Astrocyte (in vitro differentiated cells and primary cell): ENCODE results near the gene DLX6. TPM values are rescaled to one million over a fixed set of nuclear protein-coding genes. Genes with fewer than 3 reads are reported as not detected.
"Not testable (repeated sequence)": the region's sequence is repeated elsewhere in the genome, so short reads cannot be mapped to it uniquely, and the experiment has no call there.

ENCODE experiments used
- DNase-seq: peaks from one replicate; pipeline ENCODE4 v3.0.0-alpha.2; 2010; ENCODE audit warnings: low read depth
- FAIRE-seq: peaks from 2 replicates; lab custom pipeline; 2011; peaks lifted over from hg19 to GRCh38; lab: Jason Lieb, UNC
- H2AFZ ChIP-seq: 2 replicates; pipeline ENCODE4 v1.6.0; 2012; ENCODE audit warnings: low read depth, low read length, inconsistent platforms
- H3K27ac ChIP-seq: 2 replicates; pipeline ENCODE4 v1.5.1; 2011; ENCODE audit warnings: low read depth, low read length, inconsistent platforms
- H3K27me3 ChIP-seq: 2 replicates; pipeline ENCODE4 v1.6.0; 2011; ENCODE audit warnings: low read length, inconsistent platforms; ENCODE audit not compliant: insufficient read depth
- H3K36me3 ChIP-seq: 2 replicates; pipeline ENCODE4 v1.5.1; 2011; ENCODE audit warnings: low read length, inconsistent platforms; ENCODE audit not compliant: insufficient read depth
- H3K4me1 ChIP-seq: 2 replicates; pipeline ENCODE4 v1.5.1; 2011; ENCODE audit warnings: low read length, inconsistent platforms; ENCODE audit not compliant: insufficient read depth
- H3K4me2 ChIP-seq: 2 replicates; pipeline ENCODE4 v1.6.0; 2012; ENCODE audit warnings: low read length, inconsistent platforms
- H3K4me3 ChIP-seq: 2 replicates; pipeline ENCODE4 v1.5.1; 2011; ENCODE audit warnings: low read depth, mild to moderate bottlenecking, low read length, inconsistent platforms; ENCODE audit not compliant: insufficient read depth
- H3K79me2 ChIP-seq: 2 replicates; pipeline ENCODE4 v1.6.0; 2012; ENCODE audit warnings: mild to moderate bottlenecking, low read length, inconsistent platforms; ENCODE audit not compliant: insufficient read depth
- H3K9ac ChIP-seq: 2 replicates; pipeline ENCODE4 v1.6.0; 2012; ENCODE audit warnings: mild to moderate bottlenecking, low read length, inconsistent platforms
- H3K9me3 ChIP-seq: 2 replicates; pipeline ENCODE4 v1.5.1; 2012; ENCODE audit warnings: low read depth, mild to moderate bottlenecking, low read length, inconsistent platforms; ENCODE audit not compliant: insufficient read depth
- H4K20me1 ChIP-seq: 2 replicates; pipeline ENCODE4 v1.6.0; 2012; ENCODE audit warnings: low read length, inconsistent platforms; ENCODE audit not compliant: insufficient read depth
- H3K27ac Mint-ChIP-seq: one replicate; pipeline ENCODE4 v1.8.0; 2021; ENCODE audit warnings: mild to moderate bottlenecking, mixed read lengths; ENCODE audit not compliant: unreplicated experiment
- H3K27me3 Mint-ChIP-seq: one replicate; pipeline ENCODE4 v1.8.0; 2021; ENCODE audit warnings: low read depth, mixed read lengths; ENCODE audit not compliant: unreplicated experiment
- H3K36me3 Mint-ChIP-seq: one replicate; pipeline ENCODE4 v1.8.0; 2021; ENCODE audit warnings: low read depth, mixed read lengths; ENCODE audit not compliant: unreplicated experiment
- H3K4me1 Mint-ChIP-seq: one replicate; pipeline ENCODE4 v1.8.0; 2021; ENCODE audit warnings: low read depth, mixed read lengths; ENCODE audit not compliant: unreplicated experiment
- H3K4me3 Mint-ChIP-seq: one replicate; pipeline ENCODE4 v1.8.0; 2021; ENCODE audit warnings: mild to moderate bottlenecking, moderate library complexity, mixed read lengths; ENCODE audit not compliant: unreplicated experiment
- H3K9me3 Mint-ChIP-seq: one replicate; pipeline ENCODE4 v1.8.0; 2021; ENCODE audit warnings: mild to moderate bottlenecking, mixed read lengths; ENCODE audit not compliant: unreplicated experiment
- EZH2 ChIP-seq: IDR thresholded peaks from 2 replicates; pipeline ENCODE4 v1.6.1; 2012; ENCODE audit warnings: mild to moderate bottlenecking, low read length, inconsistent platforms; ENCODE audit not compliant: insufficient read depth
- total RNA-seq: library from RNA; stranded (reverse); gene quantifications from 2 replicates; pipeline ENCODE4 v1.2.1, GENCODE V29; 2021
- TF ChIP-seq, protein P1 (sequence below): IDR thresholded peaks from 2 replicates; pipeline ENCODE4 v1.5.1; 2011; ENCODE audit warnings: low read depth, mild to moderate bottlenecking, inconsistent platforms, low read length, moderate library complexity; ENCODE audit not compliant: insufficient read depth

DLX6 gene
- total RNA-seq, 1 donor from 2014 or later = 0.25 TPM

- Histone ChIP-seq H3K9me3 (no peaks in the 10 kb centered on the region), H3K27me3 (peaks cover 59% of the 10 kb centered on the region), H3K79me2 (no peaks in the 10 kb centered on the region), H3K27ac (no peak overlapping the region), H2AFZ (peak overlapping the region; percentile 47), H3K4me1 (peaks cover 2% of the 10 kb centered on the region), H3K36me3 (no peaks in the 10 kb centered on the region), H3K4me3 (peak overlapping the region; percentile 41), H3K9ac (no peak overlapping the region), H4K20me1 (no peaks in the 10 kb centered on the region), H3K4me2 (peak overlapping the region; percentile 87)
- H3K27me3 Mint-ChIP-seq = peaks cover 45% of the 10 kb centered on the region
- TF ChIP-seq EZH2 = no peak
- TF ChIP-seq, protein P1, sequence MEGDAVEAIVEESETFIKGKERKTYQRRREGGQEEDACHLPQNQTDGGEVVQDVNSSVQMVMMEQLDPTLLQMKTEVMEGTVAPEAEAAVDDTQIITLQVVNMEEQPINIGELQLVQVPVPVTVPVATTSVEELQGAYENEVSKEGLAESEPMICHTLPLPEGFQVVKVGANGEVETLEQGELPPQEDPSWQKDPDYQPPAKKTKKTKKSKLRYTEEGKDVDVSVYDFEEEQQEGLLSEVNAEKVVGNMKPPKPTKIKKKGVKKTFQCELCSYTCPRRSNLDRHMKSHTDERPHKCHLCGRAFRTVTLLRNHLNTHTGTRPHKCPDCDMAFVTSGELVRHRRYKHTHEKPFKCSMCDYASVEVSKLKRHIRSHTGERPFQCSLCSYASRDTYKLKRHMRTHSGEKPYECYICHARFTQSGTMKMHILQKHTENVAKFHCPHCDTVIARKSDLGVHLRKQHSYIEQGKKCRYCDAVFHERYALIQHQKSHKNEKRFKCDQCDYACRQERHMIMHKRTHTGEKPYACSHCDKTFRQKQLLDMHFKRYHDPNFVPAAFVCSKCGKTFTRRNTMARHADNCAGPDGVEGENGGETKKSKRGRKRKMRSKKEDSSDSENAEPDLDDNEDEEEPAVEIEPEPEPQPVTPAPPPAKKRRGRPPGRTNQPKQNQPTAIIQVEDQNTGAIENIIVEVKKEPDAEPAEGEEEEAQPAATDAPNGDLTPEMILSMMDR = peak; percentile 85
- peak overlapping the region; percentile 82 for H3K4me3 Mint-ChIP-seq
- no peak overlapping the region for H3K27ac Mint-ChIP-seq
- peak; percentile 63 for DNase-seq
- no peaks in the 10 kb centered on the region for H3K36me3 Mint-ChIP-seq
- FAIRE-seq = peak; percentile 70
- peaks cover 6% of the 10 kb centered on the region for H3K9me3 Mint-ChIP-seq
- H3K4me1 Mint-ChIP-seq = peaks cover 12% of the 10 kb centered on the region
These were observed 22.3 kb downstream of the DLX6 start for GRCh38 chr7:97027427-97028234.

DNA sequence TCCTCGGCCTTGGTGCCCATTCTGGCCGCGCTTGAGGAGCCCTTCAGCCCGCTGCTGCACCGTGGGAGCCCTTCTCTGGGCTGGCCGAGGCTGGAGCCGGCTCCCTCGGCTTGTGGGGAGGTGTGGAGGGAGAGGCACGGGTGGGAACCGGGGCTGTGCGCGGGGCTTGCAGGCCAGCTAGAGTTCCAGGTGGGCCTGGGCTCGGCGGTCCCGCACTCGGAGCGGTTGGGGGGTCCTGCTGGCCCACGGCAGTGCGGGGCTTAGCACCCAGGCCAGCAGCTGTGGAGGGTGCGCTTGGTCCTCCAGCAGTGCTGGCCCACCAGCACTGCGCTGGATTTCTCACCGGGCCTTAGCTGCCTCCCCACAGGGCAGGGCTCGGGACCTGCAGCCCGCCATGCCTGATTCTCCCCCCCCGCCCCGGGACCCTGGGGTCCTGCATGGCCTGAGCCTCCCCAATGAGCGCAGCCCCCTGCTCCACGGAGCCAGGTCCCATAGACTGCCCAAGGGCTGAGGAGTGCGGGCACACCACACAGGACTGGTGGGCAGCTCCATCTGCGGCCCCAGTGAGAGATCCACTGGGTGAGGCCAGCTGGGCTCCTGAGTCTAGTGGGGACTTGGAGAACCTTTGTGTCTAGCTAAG, 29.0 kb downstream of the DLX6 start:
- H3K4me3 ChIP-seq, H3K36me3 ChIP-seq, H3K4me2 ChIP-seq, H3K4me3 Mint-ChIP-seq, H3K4me1 ChIP-seq, H3K79me2 ChIP-seq, H3K9me3 ChIP-seq, H3K9ac ChIP-seq, H3K36me3 Mint-ChIP-seq, H3K27ac ChIP-seq, H3K27ac Mint-ChIP-seq, H3K9me3 Mint-ChIP-seq, H3K4me1 Mint-ChIP-seq, H4K20me1 ChIP-seq, FAIRE-seq, H2AFZ ChIP-seq, DNase-seq, H3K27me3 Mint-ChIP-seq: not testable (repeated sequence)
- peaks cover 10% of the 10 kb centered on the region for H3K27me3 ChIP-seq

GRCh38 chr7:97039374-97040065, 34.2 kb downstream of the DLX6 start:
- Histone ChIP-seq H4K20me1 (no peaks in the 10 kb centered on the region), H3K9me3 (no peaks in the 10 kb centered on the region), H3K79me2 (no peaks in the 10 kb centered on the region), H3K36me3 (no peaks in the 10 kb centered on the region), H2AFZ (no peak overlapping the region), H3K9ac (no peak overlapping the region), H3K27me3 (no peaks in the 10 kb centered on the region), H3K4me1 (no peaks in the 10 kb centered on the region), H3K4me3 (no peak overlapping the region), H3K4me2 (no peak overlapping the region), H3K27ac (no peak overlapping the region)
- Mint-ChIP-seq H3K4me1 (peaks cover 9% of the 10 kb centered on the region), H3K27me3 (peaks cover 9% of the 10 kb centered on the region), H3K27ac (no peak overlapping the region), H3K9me3 (peaks cover 9% of the 10 kb centered on the region), H3K4me3 (no peak overlapping the region), H3K36me3 (no peaks in the 10 kb centered on the region)
- DNase-seq (no peak), FAIRE-seq (no peak)
- TF ChIP-seq EZH2 = no peak
- TF ChIP-seq, protein P1 = no peak
